HepG2 (cell line): ENCODE data around the gene FBXO10. TPM values are rescaled to one million over a fixed set of nuclear protein-coding genes. Genes with fewer than 3 reads are reported as not detected.

Experiments used
- AHR ChIP-seq: IDR thresholded peaks from 2 replicates; pipeline ENCODE4 v1.6.1; 2018; ENCODE audit warnings: missing genetic modification reagents, missing compliant biosample characterization
- E2F5 ChIP-seq: sonication (generic); formaldehyde crosslinking; conservative IDR thresholded peaks from 2 replicates; pipeline ENCODE4 v1.4.0; 2020; ENCODE audit warnings: missing genetic modification reagents
- FOSL2 ChIP-seq: sonication (generic); formaldehyde crosslinking; IDR thresholded peaks from 2 replicates; pipeline ENCODE4 v1.4.0; 2020; ENCODE audit warnings: missing genetic modification reagents
- GABPA ChIP-seq, 2 experiments: IDR thresholded peaks; 2 replicates each; pipeline ENCODE4 v1.6.1; 2011 to 2016; ENCODE audit warnings: low read depth in 2 of 2, low read length in 1 of 2, missing biosample characterization in 1 of 2, missing genetic modification characterization in 1 of 2
- KAT7 ChIP-seq: IDR thresholded peaks from 2 replicates; pipeline ENCODE4 v1.6.1; 2018; ENCODE audit warnings: borderline replicate concordance, missing compliant biosample characterization
- MAFK ChIP-seq, 2 experiments: IDR thresholded peaks in 1 of 2; conservative IDR thresholded peaks in 1 of 2; 2 replicates each; pipeline ENCODE4 v1.6.1; 2011; ENCODE audit warnings: improper control_type of control experiment in 2 of 2, low read length in 2 of 2
- MEIS1 ChIP-seq: sonication (generic); formaldehyde crosslinking; IDR thresholded peaks from 2 replicates; pipeline ENCODE4 v1.9.0; 2021; ENCODE audit warnings: mild to moderate bottlenecking, missing genetic modification reagents, moderate library complexity, borderline replicate concordance
- PHF5A ChIP-seq: IDR thresholded peaks from one replicate; pipeline ENCODE4 v1.6.1; 2018; ENCODE audit warnings: low read depth, missing genetic modification reagents; ENCODE audit not compliant: unreplicated experiment
- RAD21 ChIP-seq: fragments of 450-650 bp; formaldehyde crosslinking; IDR thresholded peaks from 2 replicates; pipeline ENCODE4 v1.5.0; 2020; ENCODE audit warnings: mild to moderate bottlenecking
- RBM22 ChIP-seq: fragments of 200-400 bp; formaldehyde crosslinking; optimal IDR thresholded peaks from 2 replicates; pipeline ENCODE3; 2017; ENCODE audit warnings: mild to moderate bottlenecking, low read length, moderate library complexity
- SIN3B ChIP-seq: fragments of 150-350 bp; IDR thresholded peaks from 2 replicates; pipeline ENCODE4 v1.6.1; 2014; ENCODE audit warnings: low read length
- SOX6 ChIP-seq, 2 experiments: fragments of 450-650 bp in 1 of 2; sonication (generic) in 1 of 2; formaldehyde crosslinking in 1 of 2; IDR thresholded peaks; 2 replicates each; pipeline versions ENCODE4 v1.4.0 to v1.6.1; 2017 to 2020; ENCODE audit warnings: antibody characterized with exemption in 1 of 2, mild to moderate bottlenecking in 1 of 2, missing genetic modification reagents in 1 of 2
- SPEN ChIP-seq: sonication (generic); formaldehyde crosslinking; IDR thresholded peaks from 2 replicates; pipeline ENCODE4 v1.5.1; 2020; ENCODE audit warnings: low read depth, mild to moderate bottlenecking, missing genetic modification reagents
- TMF1 ChIP-seq: sonication (generic); formaldehyde crosslinking; IDR thresholded peaks from 2 replicates; pipeline ENCODE4 v1.8.1; 2022; ENCODE audit warnings: low read depth, missing genetic modification reagents
- TP53 ChIP-seq: sonication (generic); formaldehyde crosslinking; conservative IDR thresholded peaks from 2 replicates; pipeline ENCODE4 v1.4.0; 2020; ENCODE audit warnings: missing genetic modification reagents
- ZBTB38 ChIP-seq: sonication (generic); formaldehyde crosslinking; IDR thresholded peaks from 2 replicates; pipeline ENCODE4 v1.5.1; 2020; ENCODE audit warnings: mild to moderate bottlenecking, missing genetic modification reagents
- ZC3H4 ChIP-seq: sonication (generic); formaldehyde crosslinking; IDR thresholded peaks from 2 replicates; pipeline ENCODE4 v1.4.0; 2020; ENCODE audit warnings: missing genetic modification reagents, borderline replicate concordance
- ZNF235 ChIP-seq: sonication (generic); formaldehyde crosslinking; IDR thresholded peaks from 2 replicates; pipeline ENCODE4 v1.8.1; 2023; ENCODE audit warnings: mild to moderate bottlenecking, missing genetic modification reagents, borderline replicate concordance
- ZNF317 ChIP-seq: sonication (generic); formaldehyde crosslinking; IDR thresholded peaks from 2 replicates; pipeline ENCODE4 v1.5.0; 2020; ENCODE audit warnings: mild to moderate bottlenecking, missing genetic modification reagents
- ZNF451 ChIP-seq: sonication (generic); formaldehyde crosslinking; IDR thresholded peaks from 2 replicates; pipeline ENCODE4 v1.5.0; 2020; ENCODE audit warnings: mild to moderate bottlenecking, missing genetic modification reagents
- ZNF563 ChIP-seq: sonication (generic); formaldehyde crosslinking; IDR thresholded peaks from 2 replicates; pipeline ENCODE4 v1.8.0; 2022; ENCODE audit warnings: mild to moderate bottlenecking, moderate library complexity, missing genetic modification reagents
- ZNF772 ChIP-seq: sonication (generic); formaldehyde crosslinking; IDR thresholded peaks from 2 replicates; pipeline ENCODE4 v1.5.0; 2020; ENCODE audit warnings: mild to moderate bottlenecking, missing genetic modification reagents
- polyA plus RNA-seq, 8 experiments: library from polyadenylated mRNA; depleted of rRNA in 3 of 8; stranded (reverse) in 7 of 8; unstranded in 1 of 8; fragments of >200 nt; fragmentation: Illumina TruSeq in 4 of 8; extraction: Trizol in 4 of 8; gene quantifications; 2 replicates each; pipeline versions ENCODE4 v1.2.1 to v1.2.3, GENCODE V29; 2011 to 2016; ENCODE audit warnings: low read depth in 4 of 8, missing spikeins in 1 of 8, mixed read lengths in 1 of 8; ENCODE audit not compliant: insufficient read depth in 1 of 8
- total RNA-seq, 5 experiments: library from RNA; depleted of rRNA; stranded (reverse); fragments of >200 nt; fragmentation: Illumina TruSeq; extraction: Trizol; gene quantifications; 2 replicates each; pipeline ENCODE4 v1.2.3, GENCODE V29; 2016; ENCODE audit warnings: low read depth in 1 of 5
- TF ChIP-seq, protein P1 (sequence below): sonication (generic); formaldehyde crosslinking; IDR thresholded peaks from 2 replicates; pipeline ENCODE4 v1.5.1; 2020; ENCODE audit warnings: missing genetic modification reagents, mild to moderate bottlenecking, borderline replicate concordance
- TF ChIP-seq, protein P2 (sequence below): sonication (generic); formaldehyde crosslinking; IDR thresholded peaks from 2 replicates; pipeline ENCODE4 v1.8.0; 2022; ENCODE audit warnings: missing genetic modification reagents, low read depth, mild to moderate bottlenecking, borderline replicate concordance

Gene FBXO10
- total and polyA plus RNA-seq, 2 of the 13 experiments (the other 11 are each of a cell fraction or from before 2014, with no cell fraction given): 3.1 to 5.1 TPM

DNA sequence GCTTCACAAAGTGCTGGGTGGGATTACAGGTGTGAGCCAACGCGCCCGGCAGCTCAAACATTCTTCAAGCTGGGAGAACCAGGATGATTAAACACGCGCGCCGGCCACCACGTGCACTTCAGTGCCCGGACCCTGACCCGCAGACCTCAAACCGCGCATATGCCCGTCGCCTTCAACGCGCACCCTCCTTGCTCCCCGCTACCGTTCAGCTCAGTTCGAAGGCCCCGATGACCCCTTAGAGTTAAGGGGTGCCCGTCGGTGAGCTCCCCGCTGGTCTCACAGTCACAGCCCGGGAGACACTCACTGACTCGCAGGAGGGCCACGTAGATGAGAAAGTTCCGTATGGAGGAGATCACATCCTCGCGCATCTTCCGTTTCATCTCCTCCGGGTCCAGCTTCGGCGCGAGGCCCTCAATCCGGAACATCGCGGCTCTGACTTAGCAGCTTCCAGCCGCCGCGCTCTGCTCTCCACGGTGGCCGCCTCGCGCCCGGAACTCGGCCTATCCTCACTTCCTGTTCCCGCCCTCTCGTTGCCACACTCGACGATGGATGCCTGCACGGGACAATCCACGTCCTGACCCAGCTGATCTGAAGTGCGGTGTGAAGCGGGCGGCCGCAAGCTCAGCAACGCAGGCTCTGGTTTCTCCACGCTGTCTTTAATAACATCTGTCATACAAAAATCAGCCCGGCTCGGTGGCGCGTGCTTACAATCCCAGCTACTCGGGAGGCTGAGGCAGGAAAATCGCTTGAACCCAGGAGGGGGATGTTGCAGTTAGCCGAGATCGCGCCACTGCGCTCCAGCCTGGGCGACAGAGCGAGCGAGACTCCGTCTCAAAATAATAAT is 16.1 kb upstream of the FBXO10 start, which contains the start of gene TOMM5 (continued):
- no peak for TF ChIP-seq PHF5A (CRISPR knock-in tag)
- peak; percentile 52; the same call in 1 of the 2 replicates for TF ChIP-seq FOSL2 (CRISPR knock-in tag)
- TF ChIP-seq AHR (CRISPR knock-in tag): no peak; the same call in none of the 2 replicates
- TF ChIP-seq, protein P1, sequence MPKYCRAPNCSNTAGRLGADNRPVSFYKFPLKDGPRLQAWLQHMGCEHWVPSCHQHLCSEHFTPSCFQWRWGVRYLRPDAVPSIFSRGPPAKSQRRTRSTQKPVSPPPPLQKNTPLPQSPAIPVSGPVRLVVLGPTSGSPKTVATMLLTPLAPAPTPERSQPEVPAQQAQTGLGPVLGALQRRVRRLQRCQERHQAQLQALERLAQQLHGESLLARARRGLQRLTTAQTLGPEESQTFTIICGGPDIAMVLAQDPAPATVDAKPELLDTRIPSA: peak; percentile 97
- TF ChIP-seq TP53: peak; percentile 65; the same call in 1 of the 2 replicates
- TF ChIP-seq ZNF317 (CRISPR knock-in tag): peak; percentile 86; the same call in 1 of the 2 replicates
- TF ChIP-seq ZNF235 (CRISPR knock-in tag): peak; percentile 91; the same call in 1 of the 2 replicates
- TF ChIP-seq SIN3B: peak; percentile 59; the same call in 1 of the 2 replicates
- TF ChIP-seq SOX6 (IDR thresholded peaks at IDR 0.05): no peak
- TF ChIP-seq SOX6 (CRISPR knock-in tag; IDR thresholded peaks at IDR 0.05): peak; percentile 63
- TF ChIP-seq MEIS1: no peak
- TF ChIP-seq, protein P2, sequence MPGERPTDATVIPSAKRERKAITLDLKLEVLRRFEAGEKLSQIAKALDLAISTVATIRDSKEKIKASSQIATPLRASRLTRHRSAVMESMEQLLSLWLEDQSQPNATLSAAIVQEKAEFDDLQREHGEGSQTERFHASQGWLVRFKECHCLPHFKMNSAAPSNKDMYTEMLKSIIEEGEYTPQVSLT: peak; percentile 62; the same call in 1 of the 2 replicates
- peak; percentile 99 for TF ChIP-seq SPEN (CRISPR knock-in tag)
- TF ChIP-seq MAFK (conservative IDR thresholded peaks at IDR 0.05 in 1 of 2, IDR thresholded peaks at IDR 0.05 in 1 of 2; ENCODE audit: low read length in 2 of 2): peak in 1 of 2 experiments; percentile 23; a peak in 1 of 4 replicates
- TF ChIP-seq KAT7: peak; percentile 81; the same call in 1 of the 2 replicates
- peak; percentile 91 for TF ChIP-seq ZBTB38 (CRISPR knock-in tag)
- TF ChIP-seq ZNF563: peak; percentile 95
- TF ChIP-seq ZNF451 (CRISPR knock-in tag): peak; percentile 69; the same call in 1 of the 2 replicates
- TF ChIP-seq TMF1 (CRISPR knock-in tag): peak; percentile 62; the same call in 1 of the 2 replicates
- TF ChIP-seq GABPA (IDR thresholded peaks at IDR 0.05; ENCODE audit: low read depth, low read length): peak; percentile 95
- peak; percentile 97 for TF ChIP-seq GABPA (CRISPR knock-in tag; IDR thresholded peaks at IDR 0.05; ENCODE audit: low read depth)
- TF ChIP-seq ZC3H4 (CRISPR knock-in tag): peak; percentile 71; the same call in 1 of the 2 replicates
- peak; percentile 99 for TF ChIP-seq ZNF772
- peak; percentile 75; the same call in 1 of the 2 replicates for TF ChIP-seq E2F5 (CRISPR knock-in tag)
- no peak for TF ChIP-seq RBM22
- TF ChIP-seq RAD21: no peak; the same call in 1 of the 2 replicates
